ENCODE measurements around the gene FNDC8.

The FNDC8 gene

DNA sequence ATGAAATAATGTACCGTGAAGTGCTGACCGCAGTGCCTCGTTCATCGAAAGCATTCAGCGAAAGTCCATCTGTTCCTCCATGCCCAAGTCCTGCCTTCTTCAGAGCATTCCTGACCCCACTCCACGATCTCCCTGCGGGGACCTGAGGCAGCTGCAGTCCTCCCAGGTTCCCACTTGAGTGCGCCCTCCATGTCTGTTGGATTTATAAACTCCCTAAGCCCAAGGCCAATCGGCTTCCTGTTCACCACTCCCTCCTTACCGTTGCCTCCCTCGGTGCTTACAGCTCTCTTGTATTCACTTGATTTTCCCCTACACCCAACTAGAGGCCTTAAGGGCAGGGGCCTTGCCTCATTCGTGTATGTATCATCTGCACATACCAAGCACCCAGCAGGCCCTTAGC is 4.6 kb upstream of the FNDC8 start:
- Histone ChIP-seq H3K27me3 (ENCODE audit: low read length) (no peaks in the 10 kb centered on the region), H3K9ac (ENCODE audit: low read length) (no peak overlapping the region), H3K4me2 (ENCODE audit: low read depth, low read length, poor library complexity, severe bottlenecking) (no peak overlapping the region), H2AFZ (ENCODE audit: low read depth, low read length, severe bottlenecking) (no peak overlapping the region), H3F3A (ENCODE audit: insufficient read depth) (no peaks in the 10 kb centered on the region), H3K36me3 (ENCODE audit: low read length) (no peaks in the 10 kb centered on the region), H4K20me1 (ENCODE audit: low read depth, low read length) (no peaks in the 10 kb centered on the region), H3K9me3 (ENCODE audit: insufficient read depth, low read length) (no peaks in the 10 kb centered on the region), H3K27ac (ENCODE audit: low read depth, low read length) (no peak overlapping the region), H3K4me3 (ENCODE audit: insufficient read depth, low read length, poor library complexity, severe bottlenecking) (no peak overlapping the region), H3K79me2 (ENCODE audit: insufficient read depth, low read length) (peaks cover 39% of the 10 kb centered on the region), H3K9me2 (replicated peaks; ENCODE audit: insufficient read depth, low read length) (no peaks in the 10 kb centered on the region)
- no peak for TF ChIP-seq EZH2phosphoT487 (conservative IDR thresholded peaks at IDR 0.05; ENCODE audit: low read length)

DNA sequence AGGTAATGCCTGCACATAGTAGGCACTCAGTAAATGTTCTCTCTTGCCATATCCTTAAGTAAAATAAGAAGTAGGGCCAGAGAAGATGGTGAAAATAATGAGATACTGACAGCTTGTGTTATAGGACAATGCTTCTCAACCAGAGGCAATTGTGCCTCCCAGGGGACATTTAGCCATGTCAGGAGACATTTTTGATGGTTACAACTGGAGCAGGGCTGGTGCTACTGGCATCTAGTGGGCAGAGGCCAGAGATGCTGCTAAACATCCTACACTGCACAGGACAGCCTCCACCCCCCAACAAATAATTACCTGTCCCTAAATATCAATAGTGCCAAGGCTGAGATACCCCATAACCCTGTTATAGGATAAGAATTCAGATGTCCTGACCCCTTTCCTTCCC is 3.4 kb upstream of the FNDC8 start:
- Histone ChIP-seq H3K27ac (ENCODE audit: low read depth, low read length) (no peak overlapping the region), H4K20me1 (ENCODE audit: low read depth, low read length) (no peaks in the 10 kb centered on the region), H3K79me2 (ENCODE audit: insufficient read depth, low read length) (peaks cover 37% of the 10 kb centered on the region), H2AFZ (ENCODE audit: low read depth, low read length, severe bottlenecking) (no peak overlapping the region), H3F3A (ENCODE audit: insufficient read depth) (no peaks in the 10 kb centered on the region), H3K9me3 (ENCODE audit: insufficient read depth, low read length) (no peaks in the 10 kb centered on the region), H3K36me3 (ENCODE audit: low read length) (no peaks in the 10 kb centered on the region), H3K4me3 (ENCODE audit: insufficient read depth, low read length, poor library complexity, severe bottlenecking) (no peak overlapping the region), H3K9ac (ENCODE audit: low read length) (peak overlapping the region; percentile 72), H3K9me2 (replicated peaks; ENCODE audit: insufficient read depth, low read length) (no peaks in the 10 kb centered on the region), H3K27me3 (ENCODE audit: low read length) (no peaks in the 10 kb centered on the region), H3K4me2 (ENCODE audit: low read depth, low read length, poor library complexity, severe bottlenecking) (peak overlapping the region; percentile 74)
- TF ChIP-seq EZH2phosphoT487 (conservative IDR thresholded peaks at IDR 0.05; ENCODE audit: low read length), result no peak
- TF ChIP-seq, protein P1, sequence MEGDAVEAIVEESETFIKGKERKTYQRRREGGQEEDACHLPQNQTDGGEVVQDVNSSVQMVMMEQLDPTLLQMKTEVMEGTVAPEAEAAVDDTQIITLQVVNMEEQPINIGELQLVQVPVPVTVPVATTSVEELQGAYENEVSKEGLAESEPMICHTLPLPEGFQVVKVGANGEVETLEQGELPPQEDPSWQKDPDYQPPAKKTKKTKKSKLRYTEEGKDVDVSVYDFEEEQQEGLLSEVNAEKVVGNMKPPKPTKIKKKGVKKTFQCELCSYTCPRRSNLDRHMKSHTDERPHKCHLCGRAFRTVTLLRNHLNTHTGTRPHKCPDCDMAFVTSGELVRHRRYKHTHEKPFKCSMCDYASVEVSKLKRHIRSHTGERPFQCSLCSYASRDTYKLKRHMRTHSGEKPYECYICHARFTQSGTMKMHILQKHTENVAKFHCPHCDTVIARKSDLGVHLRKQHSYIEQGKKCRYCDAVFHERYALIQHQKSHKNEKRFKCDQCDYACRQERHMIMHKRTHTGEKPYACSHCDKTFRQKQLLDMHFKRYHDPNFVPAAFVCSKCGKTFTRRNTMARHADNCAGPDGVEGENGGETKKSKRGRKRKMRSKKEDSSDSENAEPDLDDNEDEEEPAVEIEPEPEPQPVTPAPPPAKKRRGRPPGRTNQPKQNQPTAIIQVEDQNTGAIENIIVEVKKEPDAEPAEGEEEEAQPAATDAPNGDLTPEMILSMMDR (IDR thresholded peaks at IDR 0.05; ENCODE audit: insufficient read depth, low read length, poor library complexity, severe bottlenecking), result peak; percentile 20

DNA sequence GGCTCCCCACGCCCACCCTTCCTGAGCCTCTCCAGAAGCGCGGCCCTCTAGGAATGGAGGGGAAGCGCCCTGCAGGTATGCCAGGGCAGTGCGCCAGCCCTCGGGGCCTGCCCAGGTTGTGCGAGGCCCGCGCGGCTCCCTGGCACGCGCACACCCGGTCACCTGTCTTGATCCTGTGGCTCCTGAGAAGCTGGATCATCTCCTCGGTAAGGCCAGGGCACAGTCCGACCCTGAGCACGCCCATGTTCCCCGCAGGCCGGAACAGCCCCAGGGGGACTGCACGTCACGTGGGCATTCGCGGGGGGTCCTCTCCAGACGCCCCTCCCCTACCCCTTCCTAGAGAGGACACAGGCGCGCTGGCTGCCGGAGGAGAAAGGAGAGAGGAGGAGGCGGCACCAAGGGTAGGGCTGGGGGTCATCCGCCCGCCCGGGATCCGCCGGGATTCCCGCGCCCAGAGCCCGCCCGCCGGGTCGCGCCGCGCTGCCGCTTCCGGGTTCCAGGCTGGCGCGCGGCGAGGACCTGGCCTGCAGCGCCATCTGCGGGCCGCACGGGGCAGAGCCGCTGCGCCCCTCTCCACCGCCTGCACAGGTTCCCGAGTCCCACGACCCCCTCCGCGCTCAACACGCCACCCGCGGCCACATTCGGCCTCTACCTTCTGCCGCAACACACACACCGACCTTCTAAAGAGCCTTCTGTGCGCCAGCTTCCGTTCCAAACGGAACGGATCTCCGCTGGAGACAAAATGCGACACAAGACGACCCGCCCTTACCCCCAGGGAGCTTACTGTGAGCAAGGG is 1.8 kb upstream of the FNDC8 start, which contains the start of gene RAD51D:
Gene RAD51D (minus strand): TSS at position 491 of the 796 bp plus-strand sequence. CDS start 247 bp downstream, at position 244.
- Histone ChIP-seq H3K4me3 (ENCODE audit: insufficient read depth, low read length, poor library complexity, severe bottlenecking) (peak within 1 kb of the TSS; percentile 59), H3K9ac (ENCODE audit: low read length) (peak within 1 kb of the TSS; percentile 72), H3K36me3 (ENCODE audit: low read length) (no peaks in the 10 kb centered on the region), H3K27me3 (ENCODE audit: low read length) (no peaks in the 10 kb centered on the region), H3K4me2 (ENCODE audit: low read depth, low read length, poor library complexity, severe bottlenecking) (peak within 1 kb of the TSS; percentile 74), H3K27ac (ENCODE audit: low read depth, low read length) (peak within 1 kb of the TSS; percentile 62), H3K79me2 (ENCODE audit: insufficient read depth, low read length) (peaks cover 29% of the 10 kb centered on the region), H2AFZ (ENCODE audit: low read depth, low read length, severe bottlenecking) (peak within 1 kb of the TSS; percentile 98), H4K20me1 (ENCODE audit: low read depth, low read length) (no peaks in the 10 kb centered on the region), H3K9me3 (ENCODE audit: insufficient read depth, low read length) (no peaks in the 10 kb centered on the region), H3K9me2 (replicated peaks; ENCODE audit: insufficient read depth, low read length) (no peaks in the 10 kb centered on the region), H3F3A (ENCODE audit: insufficient read depth) (no peaks in the 10 kb centered on the region)
- TF ChIP-seq, protein P1 (IDR thresholded peaks at IDR 0.05; ENCODE audit: insufficient read depth, low read length, poor library complexity, severe bottlenecking), result peak; percentile 64
- TF ChIP-seq EZH2phosphoT487 (conservative IDR thresholded peaks at IDR 0.05; ENCODE audit: low read length), result no peak
